Measurements from ENCODE around the gene YDJC. TPM values are rescaled to one million over a fixed set of nuclear protein-coding genes. Genes with fewer than 3 reads are reported as not detected.

YDJC gene
- total and polyA plus RNA-seq, 2 of the 13 experiments (the other 11 are each of a cell fraction or from before 2014, with no cell fraction given) = 15.3 to 32.0 TPM

DNA sequence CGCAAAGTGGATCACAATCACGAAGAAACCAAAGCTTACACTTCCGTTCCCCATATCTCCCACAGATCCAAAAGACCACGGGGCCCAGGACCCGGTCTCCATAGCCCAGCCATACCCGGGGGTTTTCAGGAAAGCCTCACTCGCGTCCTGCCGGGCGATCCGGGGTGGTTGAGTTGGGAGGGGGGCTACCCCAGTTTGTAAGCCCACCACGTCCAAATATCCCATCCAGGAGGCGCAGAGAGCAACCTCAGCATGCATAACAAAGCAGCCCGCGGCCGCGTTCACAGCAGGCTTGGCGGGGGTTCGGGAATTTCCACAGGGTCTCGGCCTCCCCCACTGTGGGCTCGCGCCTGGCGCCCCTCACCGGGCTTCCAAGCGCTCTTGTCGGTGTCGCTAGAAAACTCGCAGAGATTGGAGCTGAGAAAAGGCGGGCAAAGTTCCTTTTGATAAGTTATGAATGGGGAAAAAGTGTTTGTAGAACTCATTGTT is 21.7 kb upstream of the YDJC start (continued):
- TF ChIP-seq, protein P1, sequence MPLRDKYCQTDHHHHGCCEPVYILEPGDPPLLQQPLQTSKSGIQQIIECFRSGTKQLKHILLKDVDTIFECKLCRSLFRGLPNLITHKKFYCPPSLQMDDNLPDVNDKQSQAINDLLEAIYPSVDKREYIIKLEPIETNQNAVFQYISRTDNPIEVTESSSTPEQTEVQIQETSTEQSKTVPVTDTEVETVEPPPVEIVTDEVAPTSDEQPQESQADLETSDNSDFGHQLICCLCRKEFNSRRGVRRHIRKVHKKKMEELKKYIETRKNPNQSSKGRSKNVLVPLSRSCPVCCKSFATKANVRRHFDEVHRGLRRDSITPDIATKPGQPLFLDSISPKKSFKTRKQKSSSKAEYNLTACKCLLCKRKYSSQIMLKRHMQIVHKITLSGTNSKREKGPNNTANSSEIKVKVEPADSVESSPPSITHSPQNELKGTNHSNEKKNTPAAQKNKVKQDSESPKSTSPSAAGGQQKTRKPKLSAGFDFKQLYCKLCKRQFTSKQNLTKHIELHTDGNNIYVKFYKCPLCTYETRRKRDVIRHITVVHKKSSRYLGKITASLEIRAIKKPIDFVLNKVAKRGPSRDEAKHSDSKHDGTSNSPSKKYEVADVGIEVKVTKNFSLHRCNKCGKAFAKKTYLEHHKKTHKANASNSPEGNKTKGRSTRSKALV (CRISPR knock-in tag; IDR thresholded peaks at IDR 0.05) = no peak
- TF ChIP-seq MIXL1 (CRISPR knock-in tag; IDR thresholded peaks at IDR 0.05) (no peak), CC2D1A (CRISPR knock-in tag; IDR thresholded peaks at IDR 0.05) (no peak), ELF4 (CRISPR knock-in tag; IDR thresholded peaks at IDR 0.05; ENCODE audit: borderline replicate concordance) (peak; percentile 41; the same call in 1 of the 2 replicates), ZBTB3 (CRISPR knock-in tag; IDR thresholded peaks at IDR 0.05; ENCODE audit: borderline replicate concordance, low read depth) (0 out of 2 replicates have a peak, but pooled peaks have one; percentile 25), ZNF850 (CRISPR knock-in tag; conservative IDR thresholded peaks at IDR 0.05) (no peak), KDM1A (CRISPR knock-in tag; IDR thresholded peaks at IDR 0.05) (no peak), SMC3 (IDR thresholded peaks at IDR 0.05; ENCODE audit: low read length) (no peak), SRSF1 (optimal IDR thresholded peaks at IDR 0.05; ENCODE audit: low read depth, low read length) (peak; percentile 10), KDM5A (IDR thresholded peaks at IDR 0.05; ENCODE audit: borderline replicate concordance, low read length) (0 out of 2 replicates have a peak, but pooled peaks have one; percentile 35), SNRNP70 (IDR thresholded peaks at IDR 0.05; ENCODE audit: low read depth, low read length) (no peak), FOXK1 (CRISPR knock-in tag; IDR thresholded peaks at IDR 0.05; ENCODE audit: borderline replicate concordance, low read depth) (no peak)
- TF ChIP-seq, protein P2, sequence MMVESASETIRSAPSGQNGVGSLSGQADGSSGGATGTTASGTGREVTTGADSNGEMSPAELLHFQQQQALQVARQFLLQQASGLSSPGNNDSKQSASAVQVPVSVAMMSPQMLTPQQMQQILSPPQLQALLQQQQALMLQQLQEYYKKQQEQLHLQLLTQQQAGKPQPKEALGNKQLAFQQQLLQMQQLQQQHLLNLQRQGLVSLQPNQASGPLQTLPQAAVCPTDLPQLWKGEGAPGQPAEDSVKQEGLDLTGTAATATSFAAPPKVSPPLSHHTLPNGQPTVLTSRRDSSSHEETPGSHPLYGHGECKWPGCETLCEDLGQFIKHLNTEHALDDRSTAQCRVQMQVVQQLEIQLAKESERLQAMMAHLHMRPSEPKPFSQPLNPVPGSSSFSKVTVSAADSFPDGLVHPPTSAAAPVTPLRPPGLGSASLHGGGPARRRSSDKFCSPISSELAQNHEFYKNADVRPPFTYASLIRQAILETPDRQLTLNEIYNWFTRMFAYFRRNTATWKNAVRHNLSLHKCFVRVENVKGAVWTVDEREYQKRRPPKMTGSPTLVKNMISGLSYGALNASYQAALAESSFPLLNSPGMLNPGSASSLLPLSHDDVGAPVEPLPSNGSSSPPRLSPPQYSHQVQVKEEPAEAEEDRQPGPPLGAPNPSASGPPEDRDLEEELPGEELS (CRISPR knock-in tag; IDR thresholded peaks at IDR 0.05) = no peak
- TF ChIP-seq, protein P3, sequence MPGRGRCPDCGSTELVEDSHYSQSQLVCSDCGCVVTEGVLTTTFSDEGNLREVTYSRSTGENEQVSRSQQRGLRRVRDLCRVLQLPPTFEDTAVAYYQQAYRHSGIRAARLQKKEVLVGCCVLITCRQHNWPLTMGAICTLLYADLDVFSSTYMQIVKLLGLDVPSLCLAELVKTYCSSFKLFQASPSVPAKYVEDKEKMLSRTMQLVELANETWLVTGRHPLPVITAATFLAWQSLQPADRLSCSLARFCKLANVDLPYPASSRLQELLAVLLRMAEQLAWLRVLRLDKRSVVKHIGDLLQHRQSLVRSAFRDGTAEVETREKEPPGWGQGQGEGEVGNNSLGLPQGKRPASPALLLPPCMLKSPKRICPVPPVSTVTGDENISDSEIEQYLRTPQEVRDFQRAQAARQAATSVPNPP (CRISPR knock-in tag; IDR thresholded peaks at IDR 0.05) = no peak
- TF ChIP-seq, protein P4, sequence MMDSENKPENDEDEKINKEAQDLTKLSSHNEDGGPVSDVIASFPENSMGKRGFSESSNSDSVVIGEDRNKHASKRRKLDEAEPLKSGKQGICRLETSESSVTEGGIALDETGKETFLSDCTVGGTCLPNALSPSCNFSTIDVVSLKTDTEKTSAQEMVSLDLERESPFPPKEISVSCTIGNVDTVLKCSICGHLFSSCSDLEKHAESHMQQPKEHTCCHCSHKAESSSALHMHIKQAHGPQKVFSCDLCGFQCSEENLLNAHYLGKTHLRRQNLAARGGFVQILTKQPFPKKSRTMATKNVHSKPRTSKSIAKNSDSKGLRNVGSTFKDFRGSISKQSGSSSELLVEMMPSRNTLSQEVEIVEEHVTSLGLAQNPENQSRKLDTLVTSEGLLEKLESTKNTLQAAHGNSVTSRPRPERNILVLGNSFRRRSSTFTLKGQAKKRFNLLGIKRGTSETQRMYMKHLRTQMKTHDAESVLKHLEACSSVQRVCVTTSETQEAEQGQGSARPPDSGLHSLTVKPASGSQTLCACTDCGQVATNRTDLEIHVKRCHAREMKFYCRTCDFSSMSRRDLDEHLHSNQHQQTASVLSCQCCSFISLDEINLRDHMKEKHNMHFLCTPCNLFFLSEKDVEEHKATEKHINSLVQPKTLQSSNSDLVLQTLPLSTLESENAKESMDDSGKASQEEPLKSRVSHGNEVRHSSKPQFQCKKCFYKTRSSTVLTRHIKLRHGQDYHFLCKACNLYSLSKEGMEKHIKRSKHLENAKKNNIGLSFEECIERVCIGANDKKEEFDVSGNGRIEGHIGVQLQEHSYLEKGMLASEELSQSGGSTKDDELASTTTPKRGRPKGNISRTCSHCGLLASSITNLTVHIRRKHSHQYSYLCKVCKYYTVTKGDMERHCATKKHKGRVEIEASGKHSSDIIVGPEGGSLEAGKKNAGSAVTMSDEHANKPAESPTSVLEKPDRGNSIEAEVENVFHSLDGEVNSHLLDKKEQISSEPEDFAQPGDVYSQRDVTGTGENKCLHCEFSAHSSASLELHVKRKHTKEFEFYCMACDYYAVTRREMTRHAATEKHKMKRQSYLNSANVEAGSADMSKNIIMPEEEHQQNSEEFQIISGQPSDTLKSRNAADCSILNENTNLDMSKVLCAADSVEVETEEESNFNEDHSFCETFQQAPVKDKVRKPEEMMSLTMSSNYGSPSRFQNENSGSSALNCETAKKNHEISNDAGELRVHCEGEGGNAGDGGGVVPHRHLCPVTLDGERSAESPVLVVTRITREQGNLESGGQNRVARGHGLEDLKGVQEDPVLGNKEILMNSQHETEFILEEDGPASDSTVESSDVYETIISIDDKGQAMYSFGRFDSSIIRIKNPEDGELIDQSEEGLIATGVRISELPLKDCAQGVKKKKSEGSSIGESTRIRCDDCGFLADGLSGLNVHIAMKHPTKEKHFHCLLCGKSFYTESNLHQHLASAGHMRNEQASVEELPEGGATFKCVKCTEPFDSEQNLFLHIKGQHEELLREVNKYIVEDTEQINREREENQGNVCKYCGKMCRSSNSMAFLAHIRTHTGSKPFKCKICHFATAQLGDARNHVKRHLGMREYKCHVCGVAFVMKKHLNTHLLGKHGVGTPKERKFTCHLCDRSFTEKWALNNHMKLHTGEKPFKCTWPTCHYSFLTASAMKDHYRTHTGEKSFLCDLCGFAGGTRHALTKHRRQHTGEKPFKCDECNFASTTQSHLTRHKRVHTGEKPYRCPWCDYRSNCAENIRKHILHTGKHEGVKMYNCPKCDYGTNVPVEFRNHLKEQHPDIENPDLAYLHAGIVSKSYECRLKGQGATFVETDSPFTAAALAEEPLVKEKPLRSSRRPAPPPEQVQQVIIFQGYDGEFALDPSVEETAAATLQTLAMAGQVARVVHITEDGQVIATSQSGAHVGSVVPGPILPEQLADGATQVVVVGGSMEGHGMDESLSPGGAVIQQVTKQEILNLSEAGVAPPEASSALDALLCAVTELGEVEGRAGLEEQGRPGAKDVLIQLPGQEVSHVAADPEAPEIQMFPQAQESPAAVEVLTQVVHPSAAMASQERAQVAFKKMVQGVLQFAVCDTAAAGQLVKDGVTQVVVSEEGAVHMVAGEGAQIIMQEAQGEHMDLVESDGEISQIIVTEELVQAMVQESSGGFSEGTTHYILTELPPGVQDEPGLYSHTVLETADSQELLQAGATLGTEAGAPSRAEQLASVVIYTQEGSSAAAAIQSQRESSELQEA (CRISPR knock-in tag; IDR thresholded peaks at IDR 0.05; ENCODE audit: not compliant biosample characterization) = peak; percentile 24
- TF ChIP-seq, protein P5, sequence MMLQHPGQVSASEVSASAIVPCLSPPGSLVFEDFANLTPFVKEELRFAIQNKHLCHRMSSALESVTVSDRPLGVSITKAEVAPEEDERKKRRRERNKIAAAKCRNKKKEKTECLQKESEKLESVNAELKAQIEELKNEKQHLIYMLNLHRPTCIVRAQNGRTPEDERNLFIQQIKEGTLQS (CRISPR knock-in tag; IDR thresholded peaks at IDR 0.05) = no peak
